ENCODE data around the gene KIAA0408.

DNA sequence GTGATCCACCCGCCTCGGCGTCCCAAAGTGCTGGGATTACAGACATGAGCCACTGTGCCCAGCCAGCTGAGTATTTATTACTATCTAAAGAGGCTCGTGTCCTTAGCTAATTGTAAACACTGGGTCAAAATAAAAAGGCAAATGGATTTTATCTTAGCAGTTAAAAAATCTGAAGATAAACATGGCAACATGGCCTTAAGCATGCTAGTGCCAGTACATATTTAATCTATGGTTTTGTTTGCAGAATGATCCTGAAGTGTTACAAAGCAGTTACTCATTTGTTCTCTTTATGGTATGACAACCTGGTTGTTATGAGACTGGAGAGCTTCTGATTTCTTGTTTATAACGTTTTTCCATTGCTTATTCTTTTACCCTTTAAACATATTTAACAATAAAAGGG is 3.9 kb upstream of the KIAA0408 start:
- TF ChIP-seq, protein P1, sequence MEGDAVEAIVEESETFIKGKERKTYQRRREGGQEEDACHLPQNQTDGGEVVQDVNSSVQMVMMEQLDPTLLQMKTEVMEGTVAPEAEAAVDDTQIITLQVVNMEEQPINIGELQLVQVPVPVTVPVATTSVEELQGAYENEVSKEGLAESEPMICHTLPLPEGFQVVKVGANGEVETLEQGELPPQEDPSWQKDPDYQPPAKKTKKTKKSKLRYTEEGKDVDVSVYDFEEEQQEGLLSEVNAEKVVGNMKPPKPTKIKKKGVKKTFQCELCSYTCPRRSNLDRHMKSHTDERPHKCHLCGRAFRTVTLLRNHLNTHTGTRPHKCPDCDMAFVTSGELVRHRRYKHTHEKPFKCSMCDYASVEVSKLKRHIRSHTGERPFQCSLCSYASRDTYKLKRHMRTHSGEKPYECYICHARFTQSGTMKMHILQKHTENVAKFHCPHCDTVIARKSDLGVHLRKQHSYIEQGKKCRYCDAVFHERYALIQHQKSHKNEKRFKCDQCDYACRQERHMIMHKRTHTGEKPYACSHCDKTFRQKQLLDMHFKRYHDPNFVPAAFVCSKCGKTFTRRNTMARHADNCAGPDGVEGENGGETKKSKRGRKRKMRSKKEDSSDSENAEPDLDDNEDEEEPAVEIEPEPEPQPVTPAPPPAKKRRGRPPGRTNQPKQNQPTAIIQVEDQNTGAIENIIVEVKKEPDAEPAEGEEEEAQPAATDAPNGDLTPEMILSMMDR (tag by site-specific recombination; IDR thresholded peaks at IDR 0.05), result no peak
- TF ChIP-seq KLF9 (tag by site-specific recombination; IDR thresholded peaks at IDR 0.05; ENCODE audit: low read depth) (no peak), ZFP41 (tag by site-specific recombination; IDR thresholded peaks at IDR 0.05; ENCODE audit: borderline replicate concordance) (no peak), ZNF37A (tag by site-specific recombination; IDR thresholded peaks at IDR 0.05) (no peak), ZNF580 (tag by site-specific recombination; IDR thresholded peaks at IDR 0.05) (no peak), ZBTB49 (tag by site-specific recombination; IDR thresholded peaks at IDR 0.05; ENCODE audit: low read depth) (no peak)
- TF ChIP-seq, protein P2, sequence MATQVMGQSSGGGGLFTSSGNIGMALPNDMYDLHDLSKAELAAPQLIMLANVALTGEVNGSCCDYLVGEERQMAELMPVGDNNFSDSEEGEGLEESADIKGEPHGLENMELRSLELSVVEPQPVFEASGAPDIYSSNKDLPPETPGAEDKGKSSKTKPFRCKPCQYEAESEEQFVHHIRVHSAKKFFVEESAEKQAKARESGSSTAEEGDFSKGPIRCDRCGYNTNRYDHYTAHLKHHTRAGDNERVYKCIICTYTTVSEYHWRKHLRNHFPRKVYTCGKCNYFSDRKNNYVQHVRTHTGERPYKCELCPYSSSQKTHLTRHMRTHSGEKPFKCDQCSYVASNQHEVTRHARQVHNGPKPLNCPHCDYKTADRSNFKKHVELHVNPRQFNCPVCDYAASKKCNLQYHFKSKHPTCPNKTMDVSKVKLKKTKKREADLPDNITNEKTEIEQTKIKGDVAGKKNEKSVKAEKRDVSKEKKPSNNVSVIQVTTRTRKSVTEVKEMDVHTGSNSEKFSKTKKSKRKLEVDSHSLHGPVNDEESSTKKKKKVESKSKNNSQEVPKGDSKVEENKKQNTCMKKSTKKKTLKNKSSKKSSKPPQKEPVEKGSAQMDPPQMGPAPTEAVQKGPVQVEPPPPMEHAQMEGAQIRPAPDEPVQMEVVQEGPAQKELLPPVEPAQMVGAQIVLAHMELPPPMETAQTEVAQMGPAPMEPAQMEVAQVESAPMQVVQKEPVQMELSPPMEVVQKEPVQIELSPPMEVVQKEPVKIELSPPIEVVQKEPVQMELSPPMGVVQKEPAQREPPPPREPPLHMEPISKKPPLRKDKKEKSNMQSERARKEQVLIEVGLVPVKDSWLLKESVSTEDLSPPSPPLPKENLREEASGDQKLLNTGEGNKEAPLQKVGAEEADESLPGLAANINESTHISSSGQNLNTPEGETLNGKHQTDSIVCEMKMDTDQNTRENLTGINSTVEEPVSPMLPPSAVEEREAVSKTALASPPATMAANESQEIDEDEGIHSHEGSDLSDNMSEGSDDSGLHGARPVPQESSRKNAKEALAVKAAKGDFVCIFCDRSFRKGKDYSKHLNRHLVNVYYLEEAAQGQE (tag by site-specific recombination; IDR thresholded peaks at IDR 0.05), result no peak
